ENCODE results near the gene HAO1. TPM values are rescaled to one million over a fixed set of nuclear protein-coding genes. Genes with fewer than 3 reads are reported as not detected.

The HAO1 gene
- total and polyA plus RNA-seq, 2 of the 4 experiments (the other 2 are of a cell fraction) = not detected

GRCh38 chr20:7926767-7927166, 13.5 kb downstream of the HAO1 start:
- Histone ChIP-seq H3K9ac (ENCODE audit: low read depth, low read length) (no peak overlapping the region), H2BK120ac (ENCODE audit: low read depth, low read length) (peak overlapping the region; percentile 5), H2BK5ac (ENCODE audit: low read depth, low read length, poor library complexity, severe bottlenecking) (no peak overlapping the region), H3K23ac (ENCODE audit: low read depth, low read length) (no peak overlapping the region), H2AFZ (replicated peaks; ENCODE audit: low read length, poor library complexity) (no peak overlapping the region), H3K79me1 (ENCODE audit: low read depth in 1 of 2, low read length in 2 of 2) (no peaks in the 10 kb centered on the region), H2BK15ac (ENCODE audit: low read depth, low read length) (no peak overlapping the region), H4K8ac (ENCODE audit: low read depth in 2 of 2, low read length in 2 of 2) (no peak overlapping the region), H3K4me3 (ENCODE audit: insufficient read depth, low read depth, low read length) (no peak overlapping the region), H3K4me1 (ENCODE audit: control insufficient read depth, insufficient read depth, low read length) (no peaks in the 10 kb centered on the region), H2BK20ac (ENCODE audit: low read depth, low read length) (0 out of 2 replicates have a peak overlapping the region, but pooled peaks have one; percentile 31), H3K9me3 (ENCODE audit: control insufficient read depth, insufficient read depth, low read length) (no peaks in the 10 kb centered on the region), H3K4me2 (ENCODE audit: low read depth, low read length) (no peak overlapping the region), H3K18ac (ENCODE audit: low read depth, low read length) (no peak overlapping the region), H2AK5ac (ENCODE audit: low read depth, low read length) (no peak overlapping the region), H3K27me3 (ENCODE audit: control insufficient read depth, insufficient read depth, low read length) (peaks cover 5% of the 10 kb centered on the region), H4K20me1 (ENCODE audit: insufficient read depth, low read length) (no peaks in the 10 kb centered on the region), H3K4ac (ENCODE audit: low read depth, low read length) (no peak overlapping the region), H4K91ac (ENCODE audit: insufficient read depth, low read depth, low read length) (no peak overlapping the region), H2AK9ac (replicated peaks; ENCODE audit: low read depth, low read length, poor library complexity) (no peak overlapping the region), H4K5ac (ENCODE audit: low read depth, low read length) (no peak overlapping the region), H3K27ac (ENCODE audit: insufficient read depth, low read length) (no peak overlapping the region), H3K36me3 (ENCODE audit: control insufficient read depth, insufficient read depth, low read length) (no peaks in the 10 kb centered on the region), H3K14ac (replicated peaks; ENCODE audit: low read depth, low read length) (no peak overlapping the region), H3K56ac (ENCODE audit: extremely low read depth, insufficient read depth, low read length) (peak overlapping the region; percentile 13; the same call in 1 of the 2 replicates), H3K9me1 (ENCODE audit: insufficient read depth, low read length) (no peaks in the 10 kb centered on the region)
- dilution Hi-C loops (cut with HindIII; ENCODE audit: low sequenced_read_pairs, unreplicated experiment) = no loop called here
- intact Hi-C loops (cut with micrococcal nuclease) = loop anchor here (5.0 to 10.0 kb wide), 2 partner anchors 552 to 1159 kb away; partner anchors contain the start of gene BMP2
- in situ Hi-C loops (cut with MboI; ENCODE audit: low sequenced_read_pairs) = no loop called here
- BruUV-seq (replicated peaks) = no TSS peak
- no peak for TF ChIP-seq NFE2L2 (IDR thresholded peaks at IDR 0.05; ENCODE audit: low read depth, low read length)
- no peak for TF ChIP-seq BHLHE40 (IDR thresholded peaks at IDR 0.05; ENCODE audit: low read depth, low read length)
- peak; percentile 47 for TF ChIP-seq SMC3 (IDR thresholded peaks at IDR 0.05; ENCODE audit: low read depth, low read length)
- no peak for TF ChIP-seq CHD1 (IDR thresholded peaks at IDR 0.05; ENCODE audit: low read depth, low read length)
- TF ChIP-seq CEBPB (IDR thresholded peaks at IDR 0.05; ENCODE audit: low read depth, low read length) = no peak
- no peak for TF ChIP-seq MAFK (IDR thresholded peaks at IDR 0.05; ENCODE audit: low read depth, low read length)
- no peak for TF ChIP-seq MAZ (IDR thresholded peaks at IDR 0.05; ENCODE audit: borderline replicate concordance, low read depth, low read length)
- TF ChIP-seq, protein P1, sequence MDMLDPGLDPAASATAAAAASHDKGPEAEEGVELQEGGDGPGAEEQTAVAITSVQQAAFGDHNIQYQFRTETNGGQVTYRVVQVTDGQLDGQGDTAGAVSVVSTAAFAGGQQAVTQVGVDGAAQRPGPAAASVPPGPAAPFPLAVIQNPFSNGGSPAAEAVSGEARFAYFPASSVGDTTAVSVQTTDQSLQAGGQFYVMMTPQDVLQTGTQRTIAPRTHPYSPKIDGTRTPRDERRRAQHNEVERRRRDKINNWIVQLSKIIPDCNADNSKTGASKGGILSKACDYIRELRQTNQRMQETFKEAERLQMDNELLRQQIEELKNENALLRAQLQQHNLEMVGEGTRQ (IDR thresholded peaks at IDR 0.05; ENCODE audit: low read depth, low read length) = no peak
- TF ChIP-seq, protein P2, sequence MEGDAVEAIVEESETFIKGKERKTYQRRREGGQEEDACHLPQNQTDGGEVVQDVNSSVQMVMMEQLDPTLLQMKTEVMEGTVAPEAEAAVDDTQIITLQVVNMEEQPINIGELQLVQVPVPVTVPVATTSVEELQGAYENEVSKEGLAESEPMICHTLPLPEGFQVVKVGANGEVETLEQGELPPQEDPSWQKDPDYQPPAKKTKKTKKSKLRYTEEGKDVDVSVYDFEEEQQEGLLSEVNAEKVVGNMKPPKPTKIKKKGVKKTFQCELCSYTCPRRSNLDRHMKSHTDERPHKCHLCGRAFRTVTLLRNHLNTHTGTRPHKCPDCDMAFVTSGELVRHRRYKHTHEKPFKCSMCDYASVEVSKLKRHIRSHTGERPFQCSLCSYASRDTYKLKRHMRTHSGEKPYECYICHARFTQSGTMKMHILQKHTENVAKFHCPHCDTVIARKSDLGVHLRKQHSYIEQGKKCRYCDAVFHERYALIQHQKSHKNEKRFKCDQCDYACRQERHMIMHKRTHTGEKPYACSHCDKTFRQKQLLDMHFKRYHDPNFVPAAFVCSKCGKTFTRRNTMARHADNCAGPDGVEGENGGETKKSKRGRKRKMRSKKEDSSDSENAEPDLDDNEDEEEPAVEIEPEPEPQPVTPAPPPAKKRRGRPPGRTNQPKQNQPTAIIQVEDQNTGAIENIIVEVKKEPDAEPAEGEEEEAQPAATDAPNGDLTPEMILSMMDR (conservative IDR thresholded peaks at IDR 0.05; ENCODE audit: low read depth, low read length) = peak; percentile 59
- TF ChIP-seq RAD21 (IDR thresholded peaks at IDR 0.05; ENCODE audit: low read length) = peak; percentile 61
- TF ChIP-seq RFX5 (IDR thresholded peaks at IDR 0.05; ENCODE audit: low read depth, low read length) = no peak
- TF ChIP-seq RCOR1 (IDR thresholded peaks at IDR 0.05; ENCODE audit: insufficient replicate concordance, low read length) = no peak
- no peak for TF ChIP-seq FOS (IDR thresholded peaks at IDR 0.05; ENCODE audit: low read depth, low read length)
- TF ChIP-seq POLR2A (IDR thresholded peaks at IDR 0.05; ENCODE audit: low read depth, low read length) = no peak
- WGBS, 2 experiments (ENCODE audit: extremely low coverage in 2 of 2, insufficient read length in 1 of 2) = no CpG with 5 or more reads among the region's 1 CpG
- CTCF ChIA-PET = interaction anchor here (0.6 to 1.4 kb wide), 11 partner anchors 10 to 1702 kb away, joined by 3 to 7 read pairs (median 4); no protein-coding TSS in a partner anchor
- peak; percentile 53 for DNase-seq
- ATAC-seq (ENCODE audit: low read depth) = peak; percentile 65
- POLR2A ChIA-PET (ENCODE audit: unreplicated experiment) = no interaction called here

Data from IMR-90 (cell line).